NCI-H2107 treated with DMSO at 0.1 percent for 48 hours (cell line): ENCODE measurements around the gene CLCN1.

Source experiments
- DNase-seq: peaks from one replicate; lab custom pipeline; 2025; ENCODE audit not compliant: unreplicated experiment; lab: John Stamatoyannopoulos, UW

The CLCN1 gene

DNA sequence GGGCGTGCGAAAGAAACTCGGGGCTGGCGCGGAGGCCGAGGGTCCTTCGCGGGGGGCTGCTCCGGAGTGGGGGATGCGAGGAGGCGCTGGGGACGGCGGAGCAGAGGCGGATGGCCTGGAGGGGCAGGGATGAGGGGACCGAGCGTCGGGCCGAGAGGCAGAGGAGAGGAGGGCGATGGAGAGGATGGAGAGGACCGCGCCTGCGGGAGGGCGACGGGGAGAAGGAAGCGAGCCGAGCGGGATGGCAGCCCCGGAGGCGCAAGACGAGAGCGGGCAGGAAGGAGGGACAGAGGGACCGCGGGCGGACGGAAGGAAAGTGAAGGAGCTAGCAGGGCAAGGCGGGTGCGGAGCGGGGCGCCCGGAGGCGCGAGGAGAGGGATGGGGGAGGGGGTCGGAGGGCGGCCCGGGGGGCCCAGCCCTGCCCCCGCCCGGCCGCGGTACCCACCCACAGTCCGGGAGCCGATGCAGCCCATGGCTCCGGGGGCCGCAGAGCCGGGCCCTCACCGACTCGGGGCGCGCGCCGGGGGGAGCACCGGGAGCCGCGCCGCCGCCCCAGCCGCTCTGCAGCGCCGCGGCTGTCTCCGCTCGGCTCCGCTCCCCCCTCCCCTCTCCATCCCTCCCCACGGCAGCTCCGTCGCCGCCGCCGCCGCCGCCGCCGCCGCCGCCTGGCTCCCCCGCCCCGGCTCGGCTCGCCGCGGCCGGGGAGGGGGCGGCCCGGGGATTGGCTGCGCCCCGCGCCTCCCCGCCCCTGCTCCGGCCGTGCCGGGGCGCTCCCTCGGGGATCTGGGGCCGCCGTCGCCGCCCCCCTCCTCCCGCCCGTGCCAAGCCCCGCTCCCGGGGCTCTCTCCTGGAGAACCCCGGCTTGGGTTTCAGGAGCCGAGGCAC, 46.5 kb downstream of the CLCN1 start, which contains the start of gene FAM131B:
TSS of gene FAM131B (minus strand) at position 583 of the 885 bp plus-strand sequence. CDS start at position 473, 110 bp downstream.
- DNase-seq = no peak

DNA sequence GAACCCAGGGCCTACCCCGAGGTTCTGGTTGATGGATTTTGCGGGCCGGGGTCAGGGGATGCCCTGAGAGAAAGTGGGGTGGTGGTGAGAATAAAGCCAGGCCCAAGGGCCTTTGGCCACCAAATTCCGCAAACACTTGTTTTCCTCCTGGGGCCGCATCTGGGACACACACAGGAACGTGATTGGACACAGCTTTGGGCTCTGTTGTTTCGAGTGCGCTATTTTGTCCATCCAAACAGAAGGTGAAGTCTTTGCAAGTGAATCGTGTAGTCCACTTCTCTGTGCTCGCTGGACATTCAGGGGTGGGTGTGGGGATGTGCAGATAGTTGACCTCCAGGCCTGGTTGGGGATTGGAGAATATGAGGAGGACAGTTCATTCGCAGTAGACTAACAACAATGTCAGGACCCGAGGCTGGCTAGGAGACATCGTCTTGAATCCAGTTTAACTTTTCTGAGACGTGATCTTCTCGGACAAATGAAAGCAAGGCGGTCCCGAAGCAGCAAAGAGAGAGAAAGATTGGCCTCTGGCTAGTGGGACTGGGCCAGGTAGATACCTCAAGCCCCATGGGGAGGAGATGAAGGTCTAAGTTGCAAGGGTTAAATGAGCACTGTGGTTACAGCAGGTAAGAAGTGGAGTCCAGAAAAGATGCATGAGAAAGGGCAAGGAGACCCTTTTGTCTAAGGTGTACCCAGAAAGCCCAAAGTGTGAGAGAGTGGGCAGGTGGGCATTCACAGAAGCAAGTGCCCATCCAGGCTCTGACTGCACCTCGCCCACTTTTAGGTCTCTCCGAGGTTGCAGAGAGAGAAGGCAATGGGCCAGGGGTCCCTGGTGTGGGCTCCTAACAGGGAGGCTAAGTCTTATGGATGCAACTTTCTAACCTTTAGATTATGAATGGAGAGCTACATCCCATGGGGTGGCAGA, 47.4 kb downstream of the CLCN1 start:
- DNase-seq = no peak

DNA sequence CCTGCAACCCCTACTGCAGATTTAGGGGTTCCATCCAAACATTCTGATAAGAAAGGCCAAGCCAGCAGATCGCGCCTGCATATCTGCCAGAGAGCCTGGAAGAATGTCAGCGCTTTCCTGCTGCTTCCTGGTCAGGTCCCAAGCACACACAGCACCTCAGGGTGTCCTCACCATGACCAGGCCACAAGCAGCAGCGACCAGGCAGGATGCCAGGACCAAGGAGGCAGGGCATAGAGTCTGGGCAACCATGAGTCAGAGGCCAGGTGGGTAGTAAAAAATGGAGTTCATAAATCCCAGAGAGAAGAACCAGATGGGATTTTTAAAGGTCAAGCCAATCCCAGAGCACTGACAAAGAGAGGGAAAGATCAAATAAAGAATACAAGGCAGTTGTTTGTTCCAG, 52.1 kb downstream of the CLCN1 start:
- no peak for DNase-seq

DNA sequence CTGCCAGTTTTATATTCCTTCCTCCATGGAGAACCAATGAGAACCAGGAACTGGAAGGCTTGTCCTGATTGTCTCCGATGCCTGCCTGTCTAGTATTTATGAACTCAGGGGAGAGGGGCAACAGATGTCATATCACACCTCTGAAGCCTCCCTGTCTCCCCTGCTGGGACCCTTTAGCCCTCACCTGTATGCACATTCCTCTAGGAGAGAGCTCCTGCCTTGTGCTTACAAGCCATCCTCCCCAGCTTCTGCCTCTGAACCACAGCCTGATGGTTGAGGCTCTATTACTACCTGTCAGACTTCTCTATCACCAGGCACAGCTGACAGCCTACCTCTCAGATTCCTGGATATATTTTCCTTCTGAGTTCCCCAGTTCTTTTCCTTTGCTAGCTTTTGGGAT, 52.5 kb downstream of the CLCN1 start:
- DNase-seq = no peak

DNA sequence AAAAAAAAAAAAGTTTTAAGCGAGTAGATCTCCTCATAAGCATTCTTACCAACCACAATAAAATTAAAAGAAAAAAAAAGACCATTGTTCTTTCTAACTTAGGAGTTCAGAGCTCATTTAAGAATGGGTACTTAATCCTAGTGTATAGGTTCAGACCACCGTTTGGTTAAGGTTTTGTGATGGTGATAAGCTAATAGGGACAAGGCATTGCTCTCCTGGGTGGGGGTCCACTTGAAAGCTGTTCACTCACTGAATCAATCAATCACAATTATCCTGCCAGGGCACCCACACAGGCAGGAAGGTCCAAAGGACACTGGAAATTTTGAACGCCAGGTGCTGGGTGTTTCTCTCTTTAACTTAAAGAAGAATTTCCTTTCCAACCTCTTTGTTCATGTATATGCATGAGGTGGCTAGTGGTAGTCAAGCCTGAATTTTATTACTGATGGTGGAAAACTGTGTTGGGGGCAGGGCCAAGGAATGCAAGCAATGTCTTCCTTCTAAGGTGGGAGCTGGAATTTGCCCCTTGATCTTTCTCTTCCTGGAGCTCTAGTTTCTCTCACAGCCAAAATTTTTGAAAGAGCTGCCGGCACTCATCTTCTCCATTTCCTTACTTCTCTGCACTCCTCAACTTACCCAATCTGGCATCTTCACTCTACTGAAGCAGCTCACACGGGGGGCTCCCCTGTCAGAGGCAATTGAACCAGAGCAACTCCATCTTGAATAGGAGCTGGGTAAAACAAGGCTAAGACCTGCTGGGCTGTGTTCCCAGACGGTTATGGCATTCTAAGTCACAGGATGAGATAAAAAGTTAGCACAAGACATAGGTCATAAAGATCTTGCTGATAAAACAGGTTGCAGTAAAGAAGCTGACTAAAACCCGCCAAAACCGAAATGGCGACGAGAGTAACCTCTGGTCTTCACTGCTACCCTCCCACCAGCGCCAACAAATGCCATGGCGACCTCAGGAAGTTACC, 54.1 kb downstream of the CLCN1 start:
- DNase-seq = no peak

DNA sequence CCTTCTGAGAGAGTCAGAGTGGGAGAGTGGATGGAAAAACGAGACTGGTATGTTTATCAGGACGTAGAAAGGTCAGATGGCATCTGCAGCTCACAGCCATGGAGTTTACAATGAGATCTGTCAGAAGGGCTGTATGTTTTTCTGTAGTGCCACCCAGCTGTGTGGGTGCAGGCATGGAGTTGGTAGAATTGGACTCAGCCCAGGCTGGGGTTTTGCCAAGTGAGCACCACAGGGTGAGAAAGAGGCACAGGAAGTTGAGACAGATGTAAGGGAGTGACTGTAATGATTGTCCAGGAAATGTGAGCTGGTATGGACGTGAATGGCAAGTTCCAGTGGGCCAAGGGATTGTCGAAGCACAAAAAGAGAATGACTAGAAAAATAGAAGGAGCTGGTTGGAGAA, 56.2 kb downstream of the CLCN1 start:
- DNase-seq = no peak

DNA sequence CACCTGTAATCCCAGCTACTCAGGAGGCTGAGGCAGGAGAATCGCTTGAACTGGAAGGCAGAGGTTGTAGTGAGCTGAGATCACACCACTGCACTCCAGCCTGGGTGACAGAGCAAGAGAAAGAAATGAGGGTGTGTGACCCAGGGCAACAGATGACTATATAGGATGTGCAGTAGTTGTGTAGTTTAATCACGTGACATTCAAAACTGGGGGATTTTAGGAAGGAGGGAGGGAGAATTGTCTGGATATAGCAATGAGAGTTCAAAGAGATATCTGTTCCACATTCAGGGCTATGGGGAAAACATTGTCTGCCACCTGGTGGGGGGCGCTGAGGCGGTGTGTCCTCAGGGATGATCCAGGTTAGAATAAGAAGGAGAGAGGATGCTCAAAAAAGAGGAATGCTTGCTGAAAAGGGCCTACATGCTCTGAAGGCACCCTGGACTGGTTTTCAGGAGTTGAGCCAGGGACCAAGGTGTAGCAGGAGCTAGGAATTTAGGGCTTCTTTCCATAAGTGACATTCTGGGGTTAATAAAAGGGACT, 57.4 kb downstream of the CLCN1 start:
- no peak for DNase-seq

DNA sequence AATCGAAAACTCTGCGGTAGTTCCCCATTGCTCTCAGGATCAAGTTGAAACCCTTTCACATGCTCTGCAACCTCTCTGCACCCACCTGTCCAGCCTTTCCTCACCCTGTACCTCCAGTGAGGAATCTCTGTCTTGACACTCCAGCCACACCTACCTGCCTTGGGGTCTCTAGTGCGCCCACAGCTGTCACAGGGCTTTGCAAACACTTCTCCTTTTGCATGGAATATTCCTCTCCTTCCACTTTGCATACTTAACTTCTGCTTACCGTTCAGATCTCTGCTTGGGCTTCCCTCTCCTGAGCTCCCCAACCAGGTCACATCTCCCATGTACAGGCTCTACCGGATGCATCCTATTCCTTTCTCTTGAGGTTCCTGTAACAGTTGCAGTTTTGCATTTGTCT, 58.6 kb downstream of the CLCN1 start:
- no peak for DNase-seq

DNA sequence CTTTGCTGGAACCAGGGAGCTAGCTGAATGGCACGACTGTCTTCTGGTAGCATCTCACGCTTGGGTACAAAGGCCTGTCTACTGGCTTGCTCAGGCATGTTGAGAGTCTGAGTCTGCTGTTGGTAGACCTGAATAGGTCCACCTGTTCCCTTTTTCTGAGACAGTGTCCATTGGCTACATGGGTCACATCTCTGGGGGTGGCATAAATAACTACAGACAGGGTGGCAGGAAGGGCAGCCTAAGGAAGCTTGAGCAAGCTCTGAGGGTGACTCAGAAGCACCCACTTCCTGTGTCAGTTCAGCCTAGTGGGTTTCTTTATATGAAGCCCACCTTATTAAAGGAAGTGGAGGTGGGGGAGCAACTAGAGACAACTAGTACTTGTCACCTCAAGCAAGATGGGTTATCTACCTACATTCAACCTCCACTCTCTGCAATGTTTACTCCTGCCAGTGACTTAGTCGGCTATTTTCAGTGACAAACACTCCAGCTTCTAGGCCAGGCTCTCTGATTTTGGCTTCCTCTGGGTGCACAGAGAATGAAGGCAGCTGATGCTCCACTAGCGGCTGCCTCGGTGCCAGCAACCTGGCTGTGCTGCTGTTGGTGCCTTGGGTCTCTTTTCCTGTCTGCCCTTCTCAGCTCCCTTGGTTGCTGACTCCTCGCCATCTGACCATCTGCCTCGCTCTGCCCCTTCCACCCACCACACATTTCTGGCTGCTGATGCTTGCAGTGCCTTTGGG, 59.6 kb downstream of the CLCN1 start:
- no peak for DNase-seq

DNA sequence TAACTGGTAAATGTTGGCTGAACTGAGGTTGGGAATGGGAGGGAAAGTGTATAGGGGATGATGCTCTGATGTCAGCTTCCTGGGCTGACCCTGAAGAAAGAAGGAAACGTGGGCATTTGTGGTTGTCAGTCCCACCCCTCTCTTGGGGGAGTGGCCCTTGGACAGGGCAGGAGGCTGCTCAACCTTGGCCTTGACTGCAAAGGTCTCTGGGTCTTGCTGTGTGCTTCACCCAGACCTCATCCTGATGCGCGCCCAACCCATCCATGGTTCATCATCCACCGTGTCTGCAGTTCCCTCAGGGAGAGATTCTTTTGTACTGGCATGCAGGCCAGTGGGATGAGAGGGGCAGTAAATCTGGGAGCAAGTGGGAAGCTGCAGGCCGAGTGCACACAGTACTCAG, 60.5 kb downstream of the CLCN1 start:
- no peak for DNase-seq

DNA sequence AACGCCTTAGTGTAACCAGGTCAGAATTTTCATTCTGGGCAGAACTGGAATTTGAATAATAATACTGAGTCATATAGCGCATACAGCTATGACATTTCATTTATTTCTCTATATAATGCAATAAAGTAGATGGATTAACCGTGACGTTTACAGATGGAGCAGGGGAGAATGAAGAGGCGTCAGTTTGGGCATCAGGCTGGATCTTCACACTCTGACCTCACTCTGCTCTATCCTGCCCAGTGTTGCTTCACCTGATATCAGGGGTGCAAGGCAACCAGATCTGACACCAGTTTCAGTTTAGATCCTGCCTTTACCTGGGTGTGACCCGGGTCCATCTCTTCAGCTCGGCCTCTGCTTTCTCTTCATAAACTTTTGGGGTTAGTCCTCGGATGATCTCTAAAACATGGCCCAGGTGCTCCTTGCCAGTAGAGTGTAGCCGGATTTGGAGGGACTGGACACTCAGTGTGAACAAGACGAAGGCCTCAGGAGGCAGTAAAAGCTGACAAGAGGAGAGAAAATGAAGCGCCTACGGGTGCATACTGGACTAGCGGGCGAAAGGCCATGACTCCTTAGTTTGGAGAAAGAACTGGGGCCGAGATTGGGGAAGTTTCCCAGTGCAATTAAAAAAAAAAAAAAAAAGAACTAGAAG, 63.8 kb downstream of the CLCN1 start:
- DNase-seq = no peak

DNA sequence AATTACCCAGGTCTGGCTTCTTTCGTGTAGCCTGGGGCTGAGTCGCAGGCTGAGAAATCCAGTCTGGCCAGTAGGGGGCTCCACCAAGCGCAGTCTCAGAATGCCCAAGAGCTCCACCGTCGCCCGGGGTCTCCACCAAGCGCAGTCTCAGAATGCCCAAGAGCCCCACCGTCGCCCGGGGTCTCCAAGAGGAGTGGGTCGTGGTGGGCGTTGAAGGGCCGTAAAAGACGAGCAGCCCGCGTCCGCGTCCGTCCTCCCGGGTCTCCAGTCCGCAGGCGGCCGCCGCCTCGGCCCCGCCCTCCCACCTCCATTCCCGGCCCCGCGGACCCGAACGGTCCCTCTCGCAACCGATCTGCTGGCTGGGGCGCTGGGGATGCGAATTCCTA, 64.3 kb downstream of the CLCN1 start:
- peak; percentile 45 for DNase-seq

DNA sequence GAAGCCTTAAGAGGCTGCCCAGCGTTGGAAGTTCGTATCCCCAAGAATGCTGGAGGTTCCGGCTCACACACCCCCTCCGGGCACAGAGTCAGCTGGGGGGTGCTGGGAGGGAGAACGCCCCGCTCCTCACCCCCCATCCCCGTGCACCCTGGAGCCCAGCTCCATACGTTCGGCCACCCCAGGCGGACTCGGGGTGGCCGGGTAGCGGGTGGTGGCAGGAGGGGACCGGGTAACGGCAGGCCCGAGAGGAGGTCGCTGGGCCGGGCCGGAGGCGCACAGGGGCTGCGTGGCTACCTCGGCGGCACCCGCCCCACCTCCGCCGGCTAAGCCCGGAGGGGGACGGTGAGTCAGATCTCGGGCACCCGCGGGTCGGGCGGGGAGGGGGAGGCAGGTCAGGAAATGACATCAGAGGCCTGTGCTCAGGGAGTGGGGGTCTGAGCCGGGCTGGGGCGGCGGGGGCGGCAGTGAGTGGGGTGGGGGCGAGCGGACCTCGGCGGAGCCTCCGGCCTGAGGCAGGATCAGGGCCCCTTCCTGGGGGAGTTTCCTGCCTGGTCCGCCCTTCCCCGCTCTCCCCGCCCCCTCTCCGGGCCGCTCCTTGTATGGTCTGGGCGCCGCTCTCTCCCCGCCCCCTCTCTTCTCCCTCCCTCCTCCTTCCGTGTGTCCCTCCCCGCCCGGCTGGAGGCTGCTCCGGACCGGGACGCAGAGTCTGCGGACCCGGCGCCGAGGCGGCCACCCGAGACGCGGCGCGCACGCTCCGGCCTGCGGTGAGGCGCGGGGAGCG, 64.9 kb downstream of the CLCN1 start, which contains the start of gene ZYX:
TSS of gene ZYX (plus strand) at position 700 of the 781 bp plus-strand sequence. CDS start 227 bp downstream, outside the sequence.
- DNase-seq = peak; percentile 3

DNA sequence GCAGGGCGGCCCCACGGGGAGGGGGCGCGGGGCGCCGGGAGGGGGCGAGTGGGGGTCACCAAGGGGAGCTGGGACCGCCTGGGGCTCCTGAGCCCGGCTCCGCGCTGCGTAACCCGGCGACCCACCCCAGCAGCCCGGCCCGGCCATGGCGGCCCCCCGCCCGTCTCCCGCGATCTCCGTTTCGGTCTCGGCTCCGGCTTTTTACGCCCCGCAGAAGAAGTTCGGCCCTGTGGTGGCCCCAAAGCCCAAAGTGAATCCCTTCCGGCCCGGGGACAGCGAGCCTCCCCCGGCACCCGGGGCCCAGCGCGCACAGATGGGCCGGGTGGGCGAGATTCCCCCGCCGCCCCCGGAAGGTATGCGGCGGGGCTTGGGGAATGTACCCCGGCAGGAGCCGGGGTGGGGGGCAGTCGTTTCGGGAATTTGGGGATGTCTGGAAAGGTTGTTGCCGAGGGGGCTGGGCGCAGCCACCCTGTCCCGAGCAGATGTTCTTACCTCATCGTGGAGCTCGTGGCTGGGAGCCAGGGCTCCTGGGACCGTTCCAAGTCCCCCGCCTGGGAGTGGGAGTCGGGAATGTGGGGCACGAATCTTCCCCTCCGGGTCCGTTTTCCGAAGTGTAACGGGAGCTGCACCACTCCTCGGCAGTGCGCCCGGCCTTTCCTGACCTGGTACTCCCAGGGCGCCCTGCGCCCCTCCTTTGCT, 65.7 kb downstream of the CLCN1 start:
- no peak for DNase-seq

DNA sequence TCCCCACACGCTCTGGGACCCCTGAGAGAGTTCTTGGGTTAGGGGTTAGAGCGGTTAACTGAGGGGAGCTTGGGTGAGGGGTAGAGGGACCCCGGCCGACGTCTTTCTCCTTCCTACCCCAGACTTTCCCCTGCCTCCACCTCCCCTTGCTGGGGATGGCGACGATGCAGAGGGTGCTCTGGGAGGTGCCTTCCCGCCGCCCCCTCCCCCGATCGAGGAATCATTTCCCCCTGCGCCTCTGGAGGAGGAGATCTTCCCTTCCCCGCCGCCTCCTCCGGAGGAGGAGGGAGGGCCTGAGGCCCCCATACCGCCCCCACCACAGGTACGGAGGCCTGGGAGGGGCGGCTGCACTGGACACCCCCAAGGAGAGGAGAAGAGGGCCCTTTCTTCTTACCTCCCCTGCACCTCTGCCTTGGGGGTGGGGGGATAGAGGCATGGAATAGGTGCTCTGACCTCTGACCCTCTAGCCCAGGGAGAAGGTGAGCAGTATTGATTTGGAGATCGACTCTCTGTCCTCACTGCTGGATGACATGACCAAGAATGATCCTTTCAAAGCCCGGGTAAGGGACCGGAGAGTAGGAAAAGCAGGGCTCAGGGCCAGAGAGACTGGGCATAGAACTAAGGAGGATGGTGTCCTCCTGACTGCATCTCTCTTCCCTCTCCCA, 66.3 kb downstream of the CLCN1 start:
- no peak for DNase-seq

DNA sequence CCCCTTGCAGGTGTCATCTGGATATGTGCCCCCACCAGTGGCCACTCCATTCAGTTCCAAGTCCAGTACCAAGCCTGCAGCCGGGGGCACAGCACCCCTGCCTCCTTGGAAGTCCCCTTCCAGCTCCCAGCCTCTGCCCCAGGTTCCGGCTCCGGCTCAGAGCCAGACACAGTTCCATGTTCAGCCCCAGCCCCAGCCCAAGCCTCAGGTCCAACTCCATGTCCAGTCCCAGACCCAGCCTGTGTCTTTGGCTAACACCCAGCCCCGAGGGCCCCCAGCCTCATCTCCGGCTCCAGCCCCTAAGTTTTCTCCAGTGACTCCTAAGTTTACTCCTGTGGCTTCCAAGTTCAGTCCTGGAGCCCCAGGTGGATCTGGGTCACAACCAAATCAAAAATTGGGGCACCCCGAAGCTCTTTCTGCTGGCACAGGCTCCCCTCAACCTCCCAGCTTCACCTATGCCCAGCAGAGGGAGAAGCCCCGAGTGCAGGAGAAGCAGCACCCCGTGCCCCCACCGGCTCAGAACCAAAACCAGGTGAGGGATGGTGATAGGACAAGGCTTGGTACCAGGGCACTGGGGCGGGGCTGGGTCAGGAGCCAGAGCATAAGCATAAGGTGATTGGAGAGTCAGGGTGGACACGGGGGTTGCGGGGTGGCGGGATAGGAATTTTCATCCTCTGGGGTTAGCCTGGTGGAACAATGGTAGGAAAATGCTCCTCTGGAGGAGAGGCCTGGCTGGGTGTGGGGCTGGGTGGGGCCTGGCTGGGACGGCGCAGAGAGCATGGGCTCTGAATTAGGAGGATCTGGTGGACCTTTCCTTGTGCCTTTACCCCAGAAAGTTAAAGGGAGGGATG, 67.1 kb downstream of the CLCN1 start:
- DNase-seq = no peak
